Measurements from ENCODE around the gene AKR1C2.
"Not testable (repeated sequence)": the region's sequence is repeated elsewhere in the genome, so short reads cannot be mapped to it uniquely, and the experiment has no call there.

DNA sequence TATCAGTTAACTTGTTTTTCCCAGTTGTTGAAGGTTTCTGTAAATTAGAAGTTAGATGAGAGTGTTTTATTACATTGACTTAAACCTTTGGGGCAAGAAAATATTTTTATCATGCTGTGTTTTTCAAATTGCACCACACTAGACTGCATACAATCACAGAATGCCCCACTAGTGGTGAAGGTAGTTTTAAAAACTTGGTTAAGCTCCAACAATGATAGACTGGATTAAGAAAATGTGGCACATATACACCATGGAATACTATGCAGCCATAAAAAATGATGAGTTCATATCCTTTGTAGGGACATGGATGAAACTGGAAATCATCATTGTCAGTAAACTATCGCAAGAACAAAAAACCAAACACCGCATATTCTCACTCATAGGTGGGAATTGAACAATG, 33.3 kb downstream of the AKR1C2 start:
- TF ChIP-seq, protein P1, sequence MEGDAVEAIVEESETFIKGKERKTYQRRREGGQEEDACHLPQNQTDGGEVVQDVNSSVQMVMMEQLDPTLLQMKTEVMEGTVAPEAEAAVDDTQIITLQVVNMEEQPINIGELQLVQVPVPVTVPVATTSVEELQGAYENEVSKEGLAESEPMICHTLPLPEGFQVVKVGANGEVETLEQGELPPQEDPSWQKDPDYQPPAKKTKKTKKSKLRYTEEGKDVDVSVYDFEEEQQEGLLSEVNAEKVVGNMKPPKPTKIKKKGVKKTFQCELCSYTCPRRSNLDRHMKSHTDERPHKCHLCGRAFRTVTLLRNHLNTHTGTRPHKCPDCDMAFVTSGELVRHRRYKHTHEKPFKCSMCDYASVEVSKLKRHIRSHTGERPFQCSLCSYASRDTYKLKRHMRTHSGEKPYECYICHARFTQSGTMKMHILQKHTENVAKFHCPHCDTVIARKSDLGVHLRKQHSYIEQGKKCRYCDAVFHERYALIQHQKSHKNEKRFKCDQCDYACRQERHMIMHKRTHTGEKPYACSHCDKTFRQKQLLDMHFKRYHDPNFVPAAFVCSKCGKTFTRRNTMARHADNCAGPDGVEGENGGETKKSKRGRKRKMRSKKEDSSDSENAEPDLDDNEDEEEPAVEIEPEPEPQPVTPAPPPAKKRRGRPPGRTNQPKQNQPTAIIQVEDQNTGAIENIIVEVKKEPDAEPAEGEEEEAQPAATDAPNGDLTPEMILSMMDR (conservative IDR thresholded peaks at IDR 0.05), result not testable (repeated sequence)
- TF ChIP-seq EZH2 (IDR thresholded peaks at IDR 0.05; ENCODE audit: low read depth), result not testable (repeated sequence)
